Measurements from ENCODE around the gene KIAA1755. TPM values are rescaled to one million over a fixed set of nuclear protein-coding genes. Genes with fewer than 3 reads are reported as not detected.

Gene KIAA1755
- total RNA-seq, 1 donor from 2014 or later: 1.6 TPM

- no peaks in the 10 kb centered on the region for H3K36me3 Mint-ChIP-seq (ENCODE audit: unreplicated experiment)
- no peaks in the 10 kb centered on the region for H3K9me3 Mint-ChIP-seq (ENCODE audit: unreplicated experiment)
- peaks cover 5% of the 10 kb centered on the region for H3K4me1 Mint-ChIP-seq (ENCODE audit: low read depth, unreplicated experiment)
- H3K27me3 Mint-ChIP-seq (ENCODE audit: unreplicated experiment): no peaks in the 10 kb centered on the region
- peak; percentile 56 for DNase-seq
- H3K4me3 Mint-ChIP-seq (ENCODE audit: unreplicated experiment): no peak overlapping the region
- H3K27ac Mint-ChIP-seq (ENCODE audit: unreplicated experiment): no peak overlapping the region
- TF ChIP-seq CTCF (IDR thresholded peaks at IDR 0.05; ENCODE audit: partially characterized antibody, unreplicated experiment): peak; percentile 53
Measured at GRCh38 chr20:38187517-38187916, 73.0 kb downstream of the KIAA1755 start.

- H3K27ac Mint-ChIP-seq (ENCODE audit: unreplicated experiment): no peak overlapping the region
- H3K4me1 Mint-ChIP-seq (ENCODE audit: low read depth, unreplicated experiment): peaks cover 5% of the 10 kb centered on the region
- no peak for DNase-seq
- no peak for TF ChIP-seq CTCF (IDR thresholded peaks at IDR 0.05; ENCODE audit: partially characterized antibody, unreplicated experiment)
- H3K9me3 Mint-ChIP-seq (ENCODE audit: unreplicated experiment): peaks cover 2% of the 10 kb centered on the region
- no peaks in the 10 kb centered on the region for H3K27me3 Mint-ChIP-seq (ENCODE audit: unreplicated experiment)
- no peaks in the 10 kb centered on the region for H3K36me3 Mint-ChIP-seq (ENCODE audit: unreplicated experiment)
- no peak overlapping the region for H3K4me3 Mint-ChIP-seq (ENCODE audit: unreplicated experiment)
Measured at GRCh38 chr20:38186788-38187221, 73.7 kb downstream of the KIAA1755 start.

- no peak for DNase-seq
- no peak for TF ChIP-seq CTCF (IDR thresholded peaks at IDR 0.05; ENCODE audit: partially characterized antibody, unreplicated experiment)
- Mint-ChIP-seq H3K4me1 (ENCODE audit: low read depth, unreplicated experiment) (peaks cover 5% of the 10 kb centered on the region), H3K4me3 (ENCODE audit: unreplicated experiment) (no peak overlapping the region), H3K27ac (ENCODE audit: unreplicated experiment) (no peak overlapping the region), H3K27me3 (ENCODE audit: unreplicated experiment) (no peaks in the 10 kb centered on the region), H3K9me3 (ENCODE audit: unreplicated experiment) (peaks cover 2% of the 10 kb centered on the region), H3K36me3 (ENCODE audit: unreplicated experiment) (no peaks in the 10 kb centered on the region)
Measured at GRCh38 chr20:38184101-38184500, 76.4 kb downstream of the KIAA1755 start.

GRCh38 chr20:38181971-38182370 is 78.6 kb downstream of the KIAA1755 start:
- no peak for DNase-seq
- Mint-ChIP-seq H3K4me3 (ENCODE audit: unreplicated experiment) (no peak overlapping the region), H3K27me3 (ENCODE audit: unreplicated experiment) (no peaks in the 10 kb centered on the region), H3K4me1 (ENCODE audit: low read depth, unreplicated experiment) (no peaks in the 10 kb centered on the region), H3K27ac (ENCODE audit: unreplicated experiment) (no peak overlapping the region), H3K36me3 (ENCODE audit: unreplicated experiment) (no peaks in the 10 kb centered on the region), H3K9me3 (ENCODE audit: unreplicated experiment) (peaks cover 7% of the 10 kb centered on the region)
- no peak for TF ChIP-seq CTCF (IDR thresholded peaks at IDR 0.05; ENCODE audit: partially characterized antibody, unreplicated experiment)

- Mint-ChIP-seq H3K4me3 (ENCODE audit: unreplicated experiment) (no peak overlapping the region), H3K36me3 (ENCODE audit: unreplicated experiment) (no peaks in the 10 kb centered on the region), H3K9me3 (ENCODE audit: unreplicated experiment) (peaks cover 7% of the 10 kb centered on the region), H3K4me1 (ENCODE audit: low read depth, unreplicated experiment) (no peaks in the 10 kb centered on the region), H3K27me3 (ENCODE audit: unreplicated experiment) (no peaks in the 10 kb centered on the region), H3K27ac (ENCODE audit: unreplicated experiment) (no peak overlapping the region)
- DNase-seq: no peak
- TF ChIP-seq CTCF (IDR thresholded peaks at IDR 0.05; ENCODE audit: partially characterized antibody, unreplicated experiment): no peak
Measured at GRCh38 chr20:38181207-38181801, 79.2 kb downstream of the KIAA1755 start.
